ENCODE data around the gene CDC6.

The CDC6 gene

DNA sequence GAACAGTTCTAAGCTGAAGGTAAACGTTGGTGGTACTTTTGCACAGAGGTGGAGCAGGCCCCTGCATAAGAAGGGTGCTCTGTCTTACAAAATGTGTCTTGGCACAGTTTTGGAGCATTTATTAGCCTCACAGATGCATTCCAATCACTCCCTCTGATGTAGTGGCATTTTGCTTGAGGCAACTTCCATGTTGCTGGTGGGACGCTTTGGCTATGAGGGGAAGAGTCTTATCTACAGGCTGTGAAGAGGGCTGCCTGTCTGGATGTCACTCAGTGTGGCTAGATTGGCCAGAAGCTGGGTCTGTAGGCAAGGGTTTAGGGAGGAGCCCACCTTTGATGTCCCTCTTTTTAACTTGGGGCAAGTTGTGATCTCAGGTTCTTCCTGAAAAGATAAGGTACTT, 18.7 kb downstream of the CDC6 start:
- DNase-seq (ENCODE audit: low read depth) = no peak
- H3K4me3 ChIP-seq (ENCODE audit: low read depth, low read length) = no peak overlapping the region
- TF ChIP-seq, protein P1, sequence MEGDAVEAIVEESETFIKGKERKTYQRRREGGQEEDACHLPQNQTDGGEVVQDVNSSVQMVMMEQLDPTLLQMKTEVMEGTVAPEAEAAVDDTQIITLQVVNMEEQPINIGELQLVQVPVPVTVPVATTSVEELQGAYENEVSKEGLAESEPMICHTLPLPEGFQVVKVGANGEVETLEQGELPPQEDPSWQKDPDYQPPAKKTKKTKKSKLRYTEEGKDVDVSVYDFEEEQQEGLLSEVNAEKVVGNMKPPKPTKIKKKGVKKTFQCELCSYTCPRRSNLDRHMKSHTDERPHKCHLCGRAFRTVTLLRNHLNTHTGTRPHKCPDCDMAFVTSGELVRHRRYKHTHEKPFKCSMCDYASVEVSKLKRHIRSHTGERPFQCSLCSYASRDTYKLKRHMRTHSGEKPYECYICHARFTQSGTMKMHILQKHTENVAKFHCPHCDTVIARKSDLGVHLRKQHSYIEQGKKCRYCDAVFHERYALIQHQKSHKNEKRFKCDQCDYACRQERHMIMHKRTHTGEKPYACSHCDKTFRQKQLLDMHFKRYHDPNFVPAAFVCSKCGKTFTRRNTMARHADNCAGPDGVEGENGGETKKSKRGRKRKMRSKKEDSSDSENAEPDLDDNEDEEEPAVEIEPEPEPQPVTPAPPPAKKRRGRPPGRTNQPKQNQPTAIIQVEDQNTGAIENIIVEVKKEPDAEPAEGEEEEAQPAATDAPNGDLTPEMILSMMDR (IDR thresholded peaks at IDR 0.05; ENCODE audit: control insufficient read depth, extremely low read depth, insufficient read depth) = no peak

DNA sequence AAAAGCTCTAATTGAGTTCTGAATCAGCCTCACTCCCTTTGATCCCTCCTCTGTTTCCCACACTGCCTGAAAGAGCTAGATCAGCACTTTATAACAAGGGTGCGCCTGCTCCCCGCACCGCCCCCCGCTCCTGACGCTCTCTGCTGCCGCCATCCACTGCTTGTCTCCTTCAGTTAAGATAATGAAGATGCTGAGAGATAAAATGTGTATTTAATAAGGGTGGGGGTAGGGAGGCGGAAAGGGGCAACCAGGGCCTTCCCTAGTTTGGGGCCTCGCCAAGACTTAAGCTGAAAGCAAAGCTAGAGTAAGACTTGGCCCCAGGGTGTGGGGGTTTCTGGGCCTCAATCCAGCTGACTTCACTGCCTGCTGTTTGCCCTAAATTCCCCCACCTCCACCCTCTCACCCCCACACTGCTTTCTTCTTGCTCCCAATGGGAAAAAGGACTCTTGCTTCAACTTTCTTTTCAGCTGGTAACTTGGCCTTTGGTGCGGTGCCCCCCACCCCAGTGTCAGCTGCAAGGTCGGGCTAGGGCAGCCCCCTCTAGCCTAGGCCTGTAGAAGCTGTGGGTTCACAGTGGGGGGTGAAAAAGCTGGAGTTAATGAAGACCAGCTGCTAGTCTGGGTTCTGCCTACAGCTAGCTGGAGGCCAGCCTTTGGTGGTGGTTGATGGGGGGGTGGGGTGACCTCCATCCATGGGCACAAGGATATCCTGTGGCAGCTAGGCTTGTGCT, 19.5 kb downstream of the CDC6 start:
- no peak for DNase-seq (ENCODE audit: low read depth)
- TF ChIP-seq, protein P1 (IDR thresholded peaks at IDR 0.05; ENCODE audit: control insufficient read depth, extremely low read depth, insufficient read depth) = no peak
- no peak overlapping the region for H3K4me3 ChIP-seq (ENCODE audit: low read depth, low read length)

DNA sequence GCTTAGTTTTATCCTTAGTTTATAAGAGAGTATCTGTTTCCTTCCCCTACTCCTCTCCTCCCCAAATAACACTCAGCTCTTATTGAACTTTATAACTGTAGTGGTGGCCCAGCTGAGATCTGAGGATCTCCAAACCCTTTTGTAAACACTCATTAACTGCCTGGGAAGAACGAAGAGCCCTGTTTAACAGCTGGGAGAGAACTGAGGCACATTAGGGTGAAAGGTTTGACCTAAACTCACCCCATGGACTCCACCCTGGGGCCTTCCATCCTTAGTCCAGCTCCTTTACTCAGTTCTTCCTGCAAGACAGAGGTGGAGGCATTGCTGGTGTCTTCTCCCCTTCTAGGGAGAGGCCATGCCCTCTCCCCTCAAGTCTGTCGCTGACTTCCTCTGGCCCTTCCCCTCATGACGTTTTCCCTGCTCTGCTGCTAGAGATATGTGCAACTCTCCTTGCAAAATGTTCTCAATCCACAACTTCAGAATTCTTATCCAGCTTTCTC, 20.1 kb downstream of the CDC6 start:
- no peak overlapping the region for H3K4me3 ChIP-seq (ENCODE audit: low read depth, low read length)
- no peak for DNase-seq (ENCODE audit: low read depth)
- TF ChIP-seq, protein P1 (IDR thresholded peaks at IDR 0.05; ENCODE audit: control insufficient read depth, extremely low read depth, insufficient read depth) = no peak

DNA sequence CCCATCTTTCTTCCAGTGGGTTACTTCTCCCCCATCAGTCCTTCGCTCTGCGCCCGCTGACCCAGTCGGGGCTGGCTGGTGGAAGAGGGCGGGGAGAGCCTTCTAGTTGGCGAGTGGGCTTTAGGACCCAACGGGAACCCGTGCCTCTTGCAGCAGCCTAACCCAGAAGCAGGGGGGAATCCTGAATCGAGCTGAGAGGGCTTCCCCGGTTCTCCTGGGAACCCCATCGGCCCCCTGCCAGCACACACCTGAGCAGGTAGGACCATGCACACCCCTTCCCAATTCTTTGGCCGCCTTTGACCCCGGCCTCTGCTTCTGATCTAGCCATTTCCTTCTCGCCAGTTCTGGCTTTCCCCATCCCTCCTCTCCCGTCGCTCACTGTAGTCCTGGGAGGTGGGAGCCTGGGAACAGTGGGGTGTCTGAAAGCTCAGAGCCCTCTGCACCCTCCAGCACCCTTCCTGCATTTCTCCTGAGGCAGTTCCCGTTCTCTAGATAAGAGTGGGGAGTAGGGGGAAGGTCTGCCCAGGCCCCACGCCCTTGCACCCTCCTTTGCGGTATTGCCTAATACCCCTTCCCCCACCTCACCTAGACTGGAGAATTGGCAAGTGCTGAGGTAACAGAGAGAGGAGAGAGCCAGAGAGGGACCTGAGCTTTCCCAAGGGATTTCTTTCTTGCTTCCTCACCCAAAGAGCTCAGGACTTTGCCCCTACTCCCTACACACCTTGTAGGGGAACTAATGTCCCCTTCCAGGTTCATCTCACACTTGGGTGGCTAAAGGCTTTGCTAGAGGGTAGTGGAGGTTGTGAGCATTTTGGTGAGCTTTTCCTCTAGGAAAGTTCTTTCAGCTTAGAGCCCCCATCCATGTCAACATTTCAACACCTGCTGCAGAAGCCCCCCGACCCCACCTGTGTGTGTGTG, 21.6 kb downstream of the CDC6 start, which contains the start of gene RARA:
Gene RARA (plus strand): TSS at position 150 of the 918 bp plus-strand sequence. CDS start 22,039 bp downstream, outside the sequence.
- TF ChIP-seq, protein P1 (IDR thresholded peaks at IDR 0.05; ENCODE audit: control insufficient read depth, extremely low read depth, insufficient read depth) = no peak
- DNase-seq (ENCODE audit: low read depth) = no peak
- H3K4me3 ChIP-seq (ENCODE audit: low read depth, low read length) = no peak within 1 kb of the TSS

DNA sequence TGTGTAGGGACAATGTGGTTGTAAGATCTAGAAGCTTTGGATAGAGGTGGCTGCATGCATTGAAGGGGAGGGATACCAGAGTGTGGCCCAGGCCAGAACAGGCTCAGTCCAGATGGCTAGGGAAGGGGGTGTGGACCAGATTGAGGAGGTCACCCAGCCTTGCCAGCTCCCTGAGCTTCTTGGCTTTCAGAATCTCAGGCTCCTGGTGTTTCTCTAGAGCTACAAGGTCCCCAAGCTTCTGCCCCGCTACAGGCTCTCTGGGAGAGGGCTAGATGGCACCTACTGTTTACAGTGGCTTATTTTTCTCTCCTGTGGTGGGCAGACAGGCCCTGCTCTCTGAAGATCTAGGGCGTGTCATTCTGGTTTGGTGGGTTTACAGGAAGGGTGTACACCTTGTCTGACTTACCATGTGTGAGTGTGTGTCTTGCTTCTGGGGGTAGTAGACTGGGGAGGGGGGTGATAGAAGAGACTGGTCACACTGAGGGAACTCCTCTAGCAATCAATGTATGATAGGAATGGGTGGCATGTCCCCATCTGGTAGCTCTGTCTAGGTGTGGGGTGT, 22.4 kb downstream of the CDC6 start:
- no peak overlapping the region for H3K4me3 ChIP-seq (ENCODE audit: low read depth, low read length)
- TF ChIP-seq, protein P1 (IDR thresholded peaks at IDR 0.05; ENCODE audit: control insufficient read depth, extremely low read depth, insufficient read depth) = no peak
- no peak for DNase-seq (ENCODE audit: low read depth)

DNA sequence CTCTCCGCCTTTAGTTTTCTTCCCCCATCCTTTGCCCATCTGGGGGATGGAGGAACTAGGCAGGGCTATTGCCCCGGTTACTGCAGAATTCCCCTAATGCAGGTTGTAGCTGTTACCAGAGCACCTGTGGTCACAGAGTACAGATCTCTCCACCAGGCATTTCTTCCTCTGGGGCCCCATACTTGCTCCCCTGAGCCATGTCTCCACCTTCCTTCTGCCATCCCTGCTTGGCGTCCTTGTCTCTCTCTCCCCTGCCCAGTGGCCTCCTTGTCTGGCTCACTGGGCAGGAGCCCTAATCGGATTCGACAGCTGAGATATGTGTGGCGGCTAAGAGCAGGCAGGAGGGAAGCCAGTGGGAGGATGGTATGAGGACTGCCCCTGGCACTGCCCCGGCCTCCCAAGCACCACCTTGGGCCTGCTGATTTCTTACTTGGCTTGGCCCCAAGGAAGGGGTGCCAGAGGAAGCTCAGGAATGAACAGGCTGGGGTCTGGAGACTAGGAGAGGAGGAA, 23.3 kb downstream of the CDC6 start:
- DNase-seq (ENCODE audit: low read depth) = no peak
- TF ChIP-seq, protein P1 (IDR thresholded peaks at IDR 0.05; ENCODE audit: control insufficient read depth, extremely low read depth, insufficient read depth) = no peak
- no peak overlapping the region for H3K4me3 ChIP-seq (ENCODE audit: low read depth, low read length)

All from LNCaP clone FGC (cell line).